Choroid plexus epithelial cell (primary cell): ENCODE measurements around the gene TUBGCP2.

ENCODE experiments used
- DNase-seq: peaks from one replicate; pipeline ENCODE4 v3.0.0-alpha.2; 2010; ENCODE audit warnings: low read depth
- H3K4me3 ChIP-seq: 2 replicates; pipeline ENCODE4 v1.5.1; 2011; ENCODE audit warnings: low read depth, mild to moderate bottlenecking, control low read depth, low read length, moderate library complexity
- TF ChIP-seq, protein P1 (sequence below): conservative IDR thresholded peaks from 2 replicates; pipeline ENCODE4 v1.5.1; 2011; ENCODE audit warnings: low read depth, mild to moderate bottlenecking, control low read depth, inconsistent platforms, low read length, moderate library complexity

TUBGCP2 gene

DNA sequence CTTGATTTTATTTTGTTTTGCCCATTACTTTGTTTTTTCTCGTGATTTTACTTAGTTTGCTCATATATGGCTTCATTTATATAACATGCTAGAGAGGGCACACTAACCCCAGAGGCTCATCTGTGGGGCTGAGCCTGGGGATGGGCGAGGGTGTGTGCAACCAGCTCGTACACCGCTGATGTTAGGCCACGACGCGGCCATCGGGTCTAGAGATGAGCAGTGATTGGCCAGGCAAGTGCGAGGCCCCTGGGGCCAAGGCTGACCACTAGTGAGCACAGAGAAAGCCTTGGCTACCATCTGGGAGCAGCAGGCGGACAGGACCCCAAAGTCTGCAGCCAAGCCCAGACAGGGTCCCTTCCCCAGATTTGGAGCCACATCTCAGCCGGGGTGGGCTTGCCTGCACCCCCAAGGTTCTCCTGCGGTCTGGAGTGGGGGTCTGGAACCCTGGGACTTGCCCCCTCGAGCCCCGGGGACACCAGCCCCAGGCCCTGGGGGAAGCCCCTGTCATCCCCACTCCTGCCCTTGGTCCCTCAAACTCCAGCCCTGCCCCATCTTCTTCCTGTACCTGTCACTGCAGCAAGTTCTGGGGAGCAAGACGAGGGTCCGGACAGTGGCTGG, 45.4 kb upstream of the TUBGCP2 start:
- no peak for DNase-seq
- H3K4me3 ChIP-seq = no peak overlapping the region
- TF ChIP-seq, protein P1, sequence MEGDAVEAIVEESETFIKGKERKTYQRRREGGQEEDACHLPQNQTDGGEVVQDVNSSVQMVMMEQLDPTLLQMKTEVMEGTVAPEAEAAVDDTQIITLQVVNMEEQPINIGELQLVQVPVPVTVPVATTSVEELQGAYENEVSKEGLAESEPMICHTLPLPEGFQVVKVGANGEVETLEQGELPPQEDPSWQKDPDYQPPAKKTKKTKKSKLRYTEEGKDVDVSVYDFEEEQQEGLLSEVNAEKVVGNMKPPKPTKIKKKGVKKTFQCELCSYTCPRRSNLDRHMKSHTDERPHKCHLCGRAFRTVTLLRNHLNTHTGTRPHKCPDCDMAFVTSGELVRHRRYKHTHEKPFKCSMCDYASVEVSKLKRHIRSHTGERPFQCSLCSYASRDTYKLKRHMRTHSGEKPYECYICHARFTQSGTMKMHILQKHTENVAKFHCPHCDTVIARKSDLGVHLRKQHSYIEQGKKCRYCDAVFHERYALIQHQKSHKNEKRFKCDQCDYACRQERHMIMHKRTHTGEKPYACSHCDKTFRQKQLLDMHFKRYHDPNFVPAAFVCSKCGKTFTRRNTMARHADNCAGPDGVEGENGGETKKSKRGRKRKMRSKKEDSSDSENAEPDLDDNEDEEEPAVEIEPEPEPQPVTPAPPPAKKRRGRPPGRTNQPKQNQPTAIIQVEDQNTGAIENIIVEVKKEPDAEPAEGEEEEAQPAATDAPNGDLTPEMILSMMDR = no peak

DNA sequence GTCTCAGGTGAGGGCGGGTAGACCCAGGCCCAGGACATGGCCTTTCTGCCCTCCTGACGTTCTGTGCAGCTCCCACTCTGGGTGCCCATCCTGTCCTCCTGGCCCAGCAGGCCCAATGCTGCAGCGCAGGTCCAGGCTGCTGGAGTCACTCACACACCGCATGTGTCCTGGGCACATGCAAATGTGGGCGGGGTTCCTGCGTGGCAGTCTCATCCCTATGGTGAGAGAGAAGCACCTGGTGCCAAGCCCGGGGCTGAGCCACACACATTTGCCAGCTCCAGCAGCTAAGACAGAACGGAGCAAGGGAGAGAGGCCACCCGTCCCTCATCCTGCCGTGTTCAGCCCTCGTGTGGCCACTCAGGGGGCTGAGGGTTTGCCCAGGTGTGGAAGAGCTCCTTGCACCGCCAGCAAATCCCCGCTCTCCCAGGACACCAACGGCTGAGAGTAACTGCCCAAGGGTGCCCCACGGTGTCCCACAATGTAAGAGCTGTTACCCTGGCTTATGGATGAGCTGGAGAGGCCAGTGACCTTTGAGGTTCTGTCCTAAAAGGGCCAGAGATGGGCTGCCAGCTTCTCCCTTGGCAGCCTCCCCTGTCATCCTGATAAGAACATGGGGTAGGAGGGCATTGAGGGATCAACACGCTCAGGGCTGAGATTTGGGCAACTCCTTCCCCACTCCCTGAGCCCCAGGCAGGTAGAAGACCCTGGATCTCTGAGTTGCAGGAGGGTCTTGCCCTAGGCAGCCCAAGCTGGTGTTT, 44.7 kb upstream of the TUBGCP2 start:
- TF ChIP-seq, protein P1 = no peak
- H3K4me3 ChIP-seq = no peak overlapping the region
- no peak for DNase-seq

DNA sequence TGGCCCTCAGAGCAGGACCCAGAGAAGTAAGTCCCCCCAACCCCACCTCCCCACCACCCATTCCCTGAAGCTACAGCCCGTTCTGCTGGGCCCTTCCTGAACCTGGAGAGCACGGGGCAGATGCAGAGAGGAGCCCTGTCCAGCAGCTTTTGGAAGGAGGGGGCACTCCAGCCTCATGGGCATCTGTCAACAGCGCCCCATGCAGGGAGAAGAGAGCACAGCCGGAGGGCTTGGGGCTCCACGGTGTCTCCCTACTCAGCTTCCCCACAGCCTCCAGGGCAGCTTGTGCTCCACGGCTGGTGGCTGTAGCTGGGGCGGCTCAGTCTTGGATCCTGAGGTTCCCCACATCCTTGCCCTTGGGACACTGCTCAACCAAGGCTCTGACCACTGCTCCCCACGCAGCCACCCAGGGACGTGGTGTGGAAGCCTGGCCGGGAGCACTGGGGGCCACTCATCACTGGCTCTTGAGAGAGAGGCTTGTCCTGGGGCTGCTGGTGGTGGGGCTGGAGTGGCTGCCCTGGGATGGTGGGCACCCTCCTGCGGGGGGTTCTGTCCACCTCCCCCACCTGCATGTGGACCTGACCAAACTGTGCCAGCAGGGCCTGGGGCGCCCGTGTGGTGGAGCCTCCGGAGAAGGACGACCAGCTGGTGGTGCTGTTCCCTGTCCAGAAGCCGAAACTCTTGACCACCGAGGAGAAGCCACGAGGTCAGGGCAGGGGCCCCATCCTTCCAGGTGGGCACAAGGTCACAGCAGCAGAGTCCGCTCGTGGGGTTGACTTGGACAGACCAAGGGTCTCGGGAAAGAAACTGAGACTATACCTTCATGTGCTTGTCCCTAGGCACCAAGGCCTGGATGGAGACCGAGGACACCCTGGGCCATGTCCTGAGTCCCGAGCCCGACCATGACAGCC, 43.0 kb upstream of the TUBGCP2 start:
- DNase-seq = no peak
- TF ChIP-seq, protein P1 = no peak
- H3K4me3 ChIP-seq = no peak overlapping the region

DNA sequence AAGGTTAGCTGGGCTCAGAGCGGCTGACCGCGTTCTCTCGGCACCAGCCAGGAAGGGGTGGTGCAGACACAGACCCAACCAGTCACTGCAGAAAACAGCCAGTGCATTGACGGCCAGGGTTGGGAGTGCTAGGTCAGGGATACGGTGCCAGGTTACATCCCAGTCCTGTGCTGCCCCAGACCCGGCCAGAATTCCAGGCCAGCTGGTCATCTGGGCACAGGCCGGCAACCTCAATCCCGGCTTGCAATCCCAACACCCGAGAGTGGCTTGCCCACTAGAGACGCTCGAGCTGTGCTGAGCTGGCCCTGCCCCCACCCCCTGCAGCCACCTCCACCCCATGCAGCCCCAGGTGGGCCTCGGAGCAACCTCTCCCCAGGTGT, 42.3 kb upstream of the TUBGCP2 start:
- no peak for DNase-seq
- TF ChIP-seq, protein P1 = no peak
- no peak overlapping the region for H3K4me3 ChIP-seq

DNA sequence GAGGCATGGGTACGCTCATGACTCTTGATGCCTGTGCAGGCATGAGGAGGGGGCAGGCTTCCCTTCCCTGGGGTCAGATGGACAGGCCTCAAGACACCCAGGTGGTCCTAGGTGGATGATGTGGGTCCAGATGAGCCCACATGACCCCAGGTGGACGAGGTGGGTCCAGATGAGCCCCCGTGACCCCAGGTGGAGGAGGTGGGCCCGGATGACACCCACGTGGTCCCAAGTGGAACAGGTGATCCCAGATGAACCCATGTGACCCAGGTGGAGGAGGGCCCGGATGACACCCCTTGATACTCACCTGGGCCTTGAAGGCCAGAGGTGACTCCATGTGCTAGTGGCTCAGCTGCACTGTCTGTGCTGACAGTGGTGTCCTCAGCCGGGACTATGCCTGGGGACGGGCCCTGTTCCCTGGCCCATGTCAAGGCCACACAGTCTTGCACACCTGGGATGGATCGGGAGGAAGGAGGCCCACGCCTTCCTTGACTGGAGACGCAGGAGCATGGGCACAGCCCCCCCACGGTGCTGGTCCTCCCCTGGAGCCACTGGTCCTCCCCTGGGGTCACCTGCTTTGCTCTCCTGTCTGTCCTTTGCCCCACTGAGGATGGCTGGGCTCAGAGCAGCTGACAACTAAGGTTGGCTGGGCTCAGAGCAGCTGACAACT, 41.7 kb upstream of the TUBGCP2 start:
- H3K4me3 ChIP-seq = no peak overlapping the region
- DNase-seq = no peak
- TF ChIP-seq, protein P1 = no peak

GRCh38 chr10:133349577-133350011, 40.9 kb upstream of the TUBGCP2 start:
- DNase-seq = no peak
- H3K4me3 ChIP-seq = no peak overlapping the region
- TF ChIP-seq, protein P1 = no peak
